ENCODE data around the gene KRI1.
"Not testable (repeated sequence)": the region's sequence is repeated elsewhere in the genome, so short reads cannot be mapped to it uniquely, and the experiment has no call there.

The KRI1 gene

DNA sequence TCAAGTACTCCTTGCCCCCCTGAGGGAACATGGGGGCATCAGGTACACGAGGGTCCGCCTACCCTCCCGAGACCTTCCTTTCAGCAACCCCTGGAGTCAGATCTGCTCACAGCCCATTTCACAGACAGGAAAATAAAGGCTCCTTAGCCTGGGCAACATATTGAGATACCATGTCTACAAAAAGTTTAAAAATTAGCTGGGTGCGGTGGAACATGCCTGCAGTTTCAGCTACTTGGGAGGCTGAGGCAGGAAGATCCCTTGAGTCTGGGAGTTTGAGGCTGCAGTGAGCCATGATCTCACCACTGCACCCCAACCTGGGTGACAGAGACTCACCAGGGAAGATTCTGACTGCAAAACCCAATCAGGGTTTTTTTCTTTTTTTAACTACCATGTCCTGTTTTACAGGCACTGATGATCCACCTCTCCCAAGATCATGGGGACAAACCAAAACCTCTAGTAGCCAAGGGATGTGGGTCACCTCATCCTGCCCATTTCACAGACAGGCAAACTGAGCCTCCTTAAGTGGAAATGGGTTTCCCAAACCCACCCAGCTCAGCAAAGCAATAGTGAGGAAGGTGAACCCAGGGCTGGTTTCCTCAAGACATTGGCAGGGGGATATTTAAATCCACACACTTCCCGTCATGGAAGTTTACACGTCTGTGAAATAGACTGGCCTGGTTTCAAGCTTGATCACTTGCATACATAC is 9.4 kb upstream of the KRI1 start:
- DNase-seq: no peak

DNA sequence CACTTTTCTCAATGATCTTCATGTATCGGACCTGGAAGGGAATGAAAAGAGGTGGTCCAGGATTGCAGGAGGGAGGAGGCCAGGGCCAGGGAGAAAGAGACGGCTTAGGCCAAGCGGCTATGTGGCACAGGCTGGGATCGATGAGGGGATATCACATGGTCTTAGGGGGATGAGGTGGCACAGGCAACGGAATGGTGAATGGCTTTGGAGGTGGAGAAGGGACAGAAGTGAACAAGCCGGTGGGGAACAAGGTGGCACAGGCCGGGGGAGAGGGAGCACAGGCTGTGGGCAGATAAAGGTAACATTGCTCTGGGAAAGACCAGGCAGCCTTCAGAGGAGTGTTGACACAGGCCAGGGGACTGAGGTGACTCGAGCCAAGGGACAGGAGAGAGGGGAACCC is 8.7 kb upstream of the KRI1 start:
- DNase-seq: no peak

- DNase-seq: not testable (repeated sequence)
Observed at GRCh38 chr19:10573793-10574192, 8.0 kb upstream of the KRI1 start.

GRCh38 chr19:10568826-10569651 is 3.2 kb upstream of the KRI1 start, which contains the start of gene CDKN2D:
CDKN2D (minus strand) TSS chr19:10568979; CDS start chr19:10568653, 326 bp downstream.
- peak; percentile 99 to 100 (median 100) for DNase-seq

DNA sequence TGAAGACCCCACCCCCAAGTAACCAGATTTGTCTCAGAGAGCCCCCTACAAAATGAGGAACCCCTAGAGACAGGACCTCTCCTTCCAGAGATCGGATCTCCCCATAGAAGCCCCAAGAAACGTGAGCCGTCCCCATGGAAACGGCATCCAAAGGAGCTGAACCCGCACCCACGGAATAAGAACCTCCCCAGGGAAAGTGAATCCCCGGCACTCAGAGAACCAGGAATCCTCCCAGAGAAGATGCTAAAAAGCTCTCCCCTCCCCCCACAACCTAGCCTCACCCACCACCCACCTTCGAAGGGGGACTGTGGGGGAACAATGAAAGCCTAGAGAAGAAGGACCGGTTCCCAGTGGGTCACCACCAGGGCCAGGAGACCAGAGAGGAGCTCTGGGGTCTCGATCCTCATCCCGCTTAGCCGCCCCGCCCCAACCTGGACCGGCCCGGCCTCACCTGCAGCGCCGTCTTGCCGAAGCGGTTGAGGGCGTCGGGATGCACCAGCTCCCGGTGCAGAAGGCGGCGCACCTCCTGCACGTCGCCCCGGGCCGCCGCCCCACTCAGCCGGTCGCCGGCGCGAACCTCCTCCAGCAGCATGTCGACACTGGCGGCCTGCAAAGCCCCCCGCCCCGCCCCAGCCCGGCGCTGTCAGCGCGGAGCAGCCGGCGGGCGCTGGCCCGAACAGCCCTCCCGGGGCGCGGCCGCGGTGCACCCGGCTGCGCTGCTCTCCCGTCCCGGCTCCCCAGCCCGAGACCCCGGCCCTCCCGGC is 2.4 kb upstream of the KRI1 start:
- DNase-seq: peak in 4 of 5 experiments; percentile 37 to 85 (median 64)

DNA sequence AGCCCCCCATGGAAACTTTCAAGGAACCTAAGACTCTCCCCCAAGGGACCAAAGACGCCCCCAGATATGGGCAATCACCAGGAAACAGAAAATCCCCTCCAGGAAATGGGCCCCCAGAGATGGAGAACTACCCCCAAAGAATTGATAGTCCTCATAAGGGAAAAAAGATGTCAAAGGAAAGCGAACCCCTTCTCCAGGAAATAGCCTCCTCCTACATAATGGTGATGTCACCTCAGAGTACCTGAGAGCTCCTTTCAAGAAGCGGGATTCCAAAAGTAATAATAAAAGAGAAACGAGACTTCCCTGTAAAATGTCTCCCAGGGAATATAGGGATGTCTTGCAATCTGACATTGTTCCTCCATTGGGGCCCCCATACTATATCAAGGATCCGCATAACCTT is 1.8 kb upstream of the KRI1 start:
- DNase-seq: no peak

DNA sequence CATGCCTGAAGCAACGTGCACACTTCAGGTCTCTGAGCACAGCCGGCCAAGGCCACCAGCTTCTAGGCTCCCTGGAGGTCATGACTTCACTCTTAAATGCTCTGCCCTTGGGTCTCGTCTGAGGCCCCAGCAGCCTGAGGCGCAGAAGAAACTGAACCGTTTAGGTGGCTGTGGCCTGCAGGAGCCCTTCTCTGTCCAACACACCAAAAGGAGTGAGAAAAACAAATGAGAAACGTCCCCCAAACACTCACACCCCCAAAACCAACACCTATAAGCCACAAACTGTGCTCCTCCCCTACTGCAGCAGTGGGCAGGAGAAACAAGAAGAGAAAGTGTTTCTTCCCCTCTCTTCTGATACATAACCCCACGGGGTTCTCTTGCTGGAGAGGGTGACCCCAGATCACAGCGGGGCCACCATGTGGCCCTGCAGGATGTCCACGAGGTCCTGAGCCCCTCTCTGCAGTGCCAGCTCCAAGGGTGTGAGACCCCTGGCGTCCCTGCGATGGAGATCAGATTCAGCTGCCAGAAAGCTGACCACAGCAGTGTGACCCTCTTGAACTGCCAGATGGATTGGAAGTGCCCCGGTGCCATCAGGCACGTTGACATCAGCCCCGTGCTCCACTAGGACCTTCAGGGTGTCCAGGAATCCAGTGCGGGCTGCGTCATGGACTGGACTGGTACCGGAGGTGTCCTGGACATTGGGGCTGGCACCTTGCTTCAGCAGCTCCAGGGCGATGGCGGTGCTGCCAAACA is 1.0 kb upstream of the KRI1 start:
- peak in 4 of 5 experiments; percentile 20 to 88 (median 53) for DNase-seq

DNA sequence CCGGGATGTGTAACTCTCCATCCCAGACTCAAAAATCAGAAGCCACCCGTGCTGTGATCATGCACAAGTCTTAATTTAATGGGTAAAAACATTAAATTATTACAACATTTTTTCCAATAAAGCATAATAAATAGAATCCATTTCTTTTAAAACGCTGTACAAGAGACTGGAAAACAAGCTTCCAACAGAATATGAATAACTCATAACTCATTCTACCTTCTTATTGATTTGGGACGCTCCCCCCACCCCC is 523 bp upstream of the KRI1 start:
- DNase-seq: no peak

DNA sequence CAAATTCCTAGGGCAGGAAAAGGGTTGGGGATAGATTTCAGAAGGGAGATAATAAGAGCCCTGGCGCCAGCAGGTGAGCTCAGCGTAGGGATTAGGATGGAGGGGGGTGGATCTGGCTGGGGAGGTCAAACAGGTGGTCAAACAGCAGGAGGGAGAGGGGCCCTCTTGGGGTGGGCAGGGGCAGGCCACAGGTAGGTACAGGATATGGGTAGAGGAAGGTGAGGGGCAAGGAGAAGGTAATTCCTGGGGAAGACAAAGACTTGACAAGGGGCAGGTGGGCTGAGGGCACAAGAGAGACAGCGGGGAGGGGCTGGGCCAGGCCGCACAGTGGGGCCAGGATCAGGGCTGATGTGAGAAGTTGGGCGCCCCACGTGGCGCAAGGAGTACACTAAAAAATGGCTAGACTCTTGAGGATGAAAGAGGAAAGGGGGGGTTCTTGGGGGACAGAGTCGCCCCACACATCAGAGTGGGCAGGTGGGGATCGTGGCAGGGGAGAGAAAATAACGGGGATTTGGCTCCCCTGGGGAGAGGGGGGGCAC is 713 bp downstream of the KRI1 start:
- DNase-seq: peak in 4 of 5 experiments; percentile 35 to 79 (median 40)

DNA sequence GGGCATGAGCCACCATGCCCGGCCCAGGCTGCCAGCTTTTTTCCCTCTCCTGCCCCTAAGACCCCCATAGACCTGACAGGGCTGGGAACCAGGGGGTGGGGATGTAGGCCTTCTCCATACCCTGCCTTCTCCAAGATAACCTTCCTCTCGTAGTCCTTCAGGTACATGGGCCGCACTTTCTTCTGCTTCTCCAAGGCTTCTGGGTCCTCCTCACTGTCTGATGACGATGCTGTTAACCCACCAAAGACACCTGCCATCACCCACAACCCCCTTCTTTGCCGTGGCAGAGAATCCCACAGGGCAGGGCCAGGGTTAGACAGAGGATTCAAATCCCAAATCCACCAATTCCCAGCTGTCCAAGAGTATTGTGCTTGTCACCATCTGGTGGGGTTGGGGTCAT is 3.2 kb downstream of the KRI1 start:
- DNase-seq: no peak

- no peak for DNase-seq
Observed at GRCh38 chr19:10560154-10560553, 5.7 kb downstream of the KRI1 start.

GRCh38 chr19:10557603-10558197 is 8.1 kb downstream of the KRI1 start:
- DNase-seq: no peak

GRCh38 chr19:10555610-10555973 is 10.2 kb downstream of the KRI1 start:
- no peak for DNase-seq

- no peak for DNase-seq
Observed at GRCh38 chr19:10554760-10555609, 10.8 kb downstream of the KRI1 start.

DNA sequence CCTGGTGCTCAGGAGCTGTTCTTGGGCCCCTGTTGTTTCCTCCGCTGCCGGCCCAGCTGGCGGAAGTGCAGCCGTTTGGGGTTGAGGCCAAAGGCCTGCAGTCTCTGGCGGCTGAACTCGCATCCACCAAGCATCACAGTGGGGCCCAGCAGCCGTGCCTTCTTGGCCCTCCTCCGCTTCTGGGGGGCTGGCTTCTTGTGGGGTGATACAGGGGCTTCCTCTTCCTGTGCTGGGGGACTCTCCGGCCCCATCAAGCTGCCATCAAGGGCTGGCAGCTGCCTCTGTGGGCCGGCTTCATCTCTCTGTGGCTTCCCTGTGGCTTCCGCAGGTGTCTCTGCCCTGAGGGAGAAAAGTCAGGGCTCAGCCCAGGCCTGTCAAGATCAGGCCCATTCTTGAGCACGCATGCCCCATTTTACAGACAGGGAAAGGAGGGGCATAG is 11.8 kb downstream of the KRI1 start:
- peak in 3 of 5 experiments; percentile 48 to 89 (median 84) for DNase-seq

- no peak for DNase-seq
Observed at GRCh38 chr19:10553087-10553667, 12.6 kb downstream of the KRI1 start.

DNA sequence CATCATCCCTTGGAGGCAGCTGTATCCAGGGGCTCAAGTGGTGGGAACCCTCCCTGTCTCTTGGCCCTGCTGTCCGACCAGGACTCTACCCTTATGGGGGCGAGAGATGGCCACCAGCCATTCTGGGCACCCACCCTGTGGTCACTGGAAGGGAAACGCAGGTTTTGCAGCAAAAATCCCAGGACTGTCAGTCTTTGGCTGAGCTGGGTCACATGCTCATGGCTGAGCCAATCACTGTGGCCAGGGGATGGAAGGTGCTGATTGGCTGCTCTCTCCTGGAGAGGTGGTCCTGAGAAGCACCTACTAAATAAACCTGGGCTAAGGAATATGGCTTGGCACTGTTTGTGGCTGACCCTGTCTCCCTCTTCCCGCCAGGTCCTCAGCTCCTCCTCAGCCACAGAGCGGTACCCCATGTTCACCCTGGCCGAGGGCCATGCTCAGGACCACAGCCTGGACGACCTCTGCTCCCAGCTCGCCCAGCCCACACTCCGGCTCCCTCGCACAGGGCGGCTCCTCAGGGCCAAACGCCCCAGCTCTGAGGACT is 13.2 kb downstream of the KRI1 start:
- DNase-seq: peak in 1 of 5 experiments; percentile 42

GRCh38 chr19:10551698-10552301 is 14.0 kb downstream of the KRI1 start:
- DNase-seq: peak in 2 of 5 experiments; percentile 48 to 64

GRCh38 chr19:10551006-10551405 is 14.8 kb downstream of the KRI1 start:
- DNase-seq: not testable (repeated sequence)

GRCh38 chr19:10550336-10550735 is 15.5 kb downstream of the KRI1 start:
- no peak for DNase-seq
